GM18951 (cell line): Measurements from ENCODE around the gene PLBD2.
"Not testable (repeated sequence)": the region's sequence is repeated elsewhere in the genome, so short reads cannot be mapped to it uniquely, and the experiment has no call there.

ENCODE experiments used
- POLR2A ChIP-seq: IDR thresholded peaks from 4 replicates; pipeline ENCODE4 v1.6.1; 2011; ENCODE audit warnings: mild to moderate bottlenecking; ENCODE audit not compliant: insufficient read length, insufficient read depth; ENCODE audit errors: extremely low read depth
- in situ Hi-C: fragments of 300-500 bp; cut with MboI; formaldehyde crosslinking; loops from one replicate; pipeline ENCODE4 v1.12.0; 2022; ENCODE audit warnings: low sequenced_read_pairs, mixed read lengths, inconsistent platforms; ENCODE audit not compliant: unreplicated experiment

Gene PLBD2

DNA sequence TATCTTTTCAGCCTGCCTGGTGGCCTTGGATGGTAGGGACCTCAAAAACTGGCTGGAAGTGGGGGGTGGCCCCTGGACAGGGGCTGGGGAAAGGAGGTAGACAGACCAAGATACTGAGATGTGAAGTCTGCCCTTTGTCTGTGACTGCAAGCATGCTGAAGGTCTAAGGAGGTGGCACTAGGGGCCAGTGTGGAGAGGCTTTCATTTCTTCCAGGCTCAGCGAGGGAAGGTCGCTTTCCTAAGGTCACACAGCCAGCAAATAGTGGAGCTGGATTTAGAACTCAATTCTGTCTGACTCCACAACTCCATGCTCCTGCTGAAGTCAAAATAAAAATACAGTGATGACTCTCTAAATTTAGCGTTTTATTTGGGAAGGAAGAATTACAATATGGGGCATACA is 11.3 kb upstream of the PLBD2 start:
- in situ Hi-C loops: no loop called here
- TF ChIP-seq POLR2A: no peak

DNA sequence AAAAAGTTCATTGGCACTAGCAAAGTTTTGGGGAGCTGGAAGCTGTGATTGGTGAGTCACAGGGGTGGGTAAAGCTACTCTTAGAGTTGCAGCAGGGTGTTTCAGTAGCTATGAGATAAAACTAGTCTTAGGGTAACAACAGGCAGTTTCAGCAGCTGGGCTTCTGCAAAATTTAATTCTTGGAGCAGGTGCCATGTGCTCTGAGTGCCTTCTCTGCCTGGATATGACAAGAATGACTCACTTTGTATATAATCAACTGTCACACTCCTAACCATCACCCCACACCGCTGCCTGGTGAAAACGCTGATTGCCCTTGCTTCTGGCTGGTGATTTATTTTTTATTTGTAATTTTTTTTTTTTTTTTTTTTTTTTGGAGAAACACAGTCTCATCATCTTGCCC is 10.5 kb upstream of the PLBD2 start:
- no peak for TF ChIP-seq POLR2A
- in situ Hi-C loops: no loop called here

DNA sequence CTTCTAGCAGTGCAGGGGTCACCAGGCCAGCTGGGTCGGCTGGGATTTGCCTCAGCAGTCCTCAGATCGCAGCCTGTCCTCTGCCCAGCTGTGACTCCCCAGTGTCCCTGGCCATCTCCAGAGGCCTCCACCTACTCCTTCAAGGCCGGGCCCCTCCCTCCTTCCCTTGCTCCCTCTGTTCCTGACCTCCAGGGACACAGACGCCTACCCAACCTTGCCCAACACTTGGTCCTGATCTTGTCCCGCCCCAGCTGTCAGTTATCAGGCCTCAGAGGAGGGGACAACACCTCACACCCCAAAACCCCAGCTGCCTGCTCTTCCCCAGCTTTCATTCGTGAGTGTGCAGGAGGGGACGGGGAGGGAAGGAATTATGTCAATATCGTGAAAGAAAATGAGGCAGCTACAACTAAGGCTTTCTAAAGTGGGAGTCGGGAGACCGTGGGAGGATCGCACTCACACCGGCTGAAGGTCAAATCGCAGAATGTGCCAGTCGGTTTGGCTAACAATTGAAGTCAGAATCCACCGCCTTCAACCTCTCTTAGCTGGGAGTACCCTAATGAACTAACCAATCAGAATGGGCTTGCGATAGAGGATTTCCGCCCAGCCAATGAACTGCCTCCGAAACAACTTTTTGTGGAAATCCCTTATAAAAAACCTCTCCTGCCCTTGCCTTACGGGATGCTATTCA is 9.4 kb upstream of the PLBD2 start:
- in situ Hi-C loops: no loop called here
- no peak for TF ChIP-seq POLR2A

DNA sequence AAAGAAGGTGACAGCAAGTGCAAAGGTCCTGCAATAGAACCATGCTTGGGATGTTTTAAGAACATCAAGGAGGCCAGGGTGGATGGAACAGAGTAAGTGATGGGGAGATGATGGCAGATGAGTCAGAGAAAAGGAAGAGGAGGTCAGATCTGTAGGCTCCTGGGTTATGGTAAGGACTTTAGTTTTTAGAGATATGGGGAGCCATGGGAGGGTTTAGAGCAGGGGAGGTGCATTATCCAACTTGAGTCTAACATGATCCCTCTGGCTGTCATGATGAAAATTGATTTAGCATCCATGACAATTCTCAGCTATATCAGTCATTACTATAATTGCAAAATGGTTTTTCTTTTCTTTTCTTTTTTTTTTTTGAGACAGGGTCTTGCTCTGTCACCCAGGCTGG is 7.3 kb upstream of the PLBD2 start:
- in situ Hi-C loops: no loop called here

DNA sequence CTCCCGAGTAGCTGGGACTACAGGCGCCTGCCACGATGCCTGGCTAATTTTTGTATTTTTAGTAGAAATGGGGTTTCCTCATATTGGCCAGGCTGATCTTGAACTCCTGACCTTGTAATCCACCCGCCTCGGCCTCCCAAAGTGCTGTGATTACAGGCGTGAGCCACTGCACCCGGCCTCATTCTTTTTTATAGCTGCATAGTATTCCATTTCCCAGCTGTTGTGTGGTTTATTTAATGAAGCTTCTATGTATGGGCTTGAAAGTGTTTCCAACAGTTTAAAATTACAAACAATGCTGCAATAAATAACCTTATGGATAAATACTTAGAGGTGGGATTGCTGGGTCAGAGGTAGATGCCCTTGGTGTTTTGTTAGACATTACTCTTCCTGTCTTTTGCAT is 4.2 kb upstream of the PLBD2 start:
- in situ Hi-C loops: not testable (repeated sequence)

More for the DNA sequence above, 7.3 kb upstream of the PLBD2 start:
- TF ChIP-seq POLR2A: no peak

DNA sequence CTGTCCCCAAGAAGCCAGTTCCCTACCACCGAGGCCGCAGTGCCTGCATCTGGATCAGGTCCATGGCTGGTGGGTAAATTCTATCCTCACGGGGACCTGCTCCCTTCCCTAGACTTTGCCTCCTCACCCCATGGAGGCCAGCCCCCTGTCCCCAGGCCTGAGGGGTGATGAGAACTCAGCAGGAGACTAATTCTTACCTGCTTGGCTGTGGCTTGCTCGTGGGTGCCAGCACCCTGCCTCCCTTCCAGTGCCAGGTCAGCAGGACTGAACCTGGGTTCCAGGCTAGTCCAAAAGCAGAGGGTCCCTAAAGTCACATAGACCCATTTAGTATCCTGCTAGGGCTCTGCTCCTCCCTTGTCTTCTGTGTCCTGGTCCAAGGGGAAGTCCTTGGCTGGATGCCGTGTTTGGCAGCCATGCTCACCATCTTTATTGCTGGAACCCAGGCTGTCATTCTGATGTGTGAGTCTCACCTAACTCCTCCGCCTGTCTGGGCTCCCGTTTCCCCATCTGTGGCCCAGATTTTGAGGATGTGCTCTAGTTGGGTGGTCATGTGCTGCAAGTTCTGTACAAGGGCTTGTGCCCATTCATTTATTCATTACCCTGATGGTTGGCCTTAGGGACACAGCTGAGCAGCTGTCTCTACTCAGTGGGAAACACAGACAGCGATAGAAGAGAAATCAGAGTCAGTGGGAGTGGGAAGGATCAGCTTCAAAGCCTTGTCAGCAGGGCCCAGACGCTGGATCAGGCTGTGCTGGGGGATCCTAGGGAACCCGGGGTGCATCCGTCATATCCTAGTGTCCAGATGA is 949 bp downstream of the PLBD2 start:
- in situ Hi-C loops: no loop called here
- no peak for TF ChIP-seq POLR2A

DNA sequence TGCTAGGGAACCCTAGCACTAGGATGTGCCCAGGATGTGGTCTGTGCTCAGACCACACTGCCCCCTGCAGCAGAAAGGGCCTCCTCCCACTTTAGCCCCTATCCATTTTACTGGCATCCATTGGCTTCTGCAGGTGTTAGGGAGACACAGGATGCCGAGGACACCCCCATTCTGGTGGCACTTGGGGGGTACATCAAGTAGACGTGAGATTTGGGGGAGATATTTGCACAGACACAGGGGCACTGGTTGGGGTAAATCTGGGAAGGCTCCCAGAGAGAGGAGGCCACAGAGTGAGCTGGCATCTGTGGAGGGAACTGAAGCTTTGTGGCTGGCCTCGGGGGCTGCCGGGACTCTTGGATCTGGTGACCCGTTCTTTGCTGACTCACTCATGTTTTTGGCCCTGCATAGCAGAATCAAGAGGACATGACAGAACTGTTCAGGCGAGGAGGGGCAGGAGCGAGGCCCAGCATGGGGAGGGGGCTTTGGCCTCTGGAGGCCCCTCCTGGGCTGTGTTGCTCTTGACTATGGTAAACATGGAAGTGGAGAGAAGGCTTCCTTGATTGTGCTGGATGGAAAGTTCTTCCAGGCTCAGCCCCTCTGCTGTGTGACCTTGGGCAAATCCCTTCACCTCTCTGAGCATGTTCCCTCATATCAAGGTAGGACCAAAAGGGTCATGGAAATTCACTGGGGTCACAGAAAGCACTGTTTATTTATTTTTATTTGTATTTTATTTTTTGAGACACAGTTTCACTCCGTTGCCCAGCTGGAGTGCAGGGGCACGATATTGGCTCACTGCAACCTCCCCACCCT is 1.8 kb downstream of the PLBD2 start:
- in situ Hi-C loops: no loop called here

DNA sequence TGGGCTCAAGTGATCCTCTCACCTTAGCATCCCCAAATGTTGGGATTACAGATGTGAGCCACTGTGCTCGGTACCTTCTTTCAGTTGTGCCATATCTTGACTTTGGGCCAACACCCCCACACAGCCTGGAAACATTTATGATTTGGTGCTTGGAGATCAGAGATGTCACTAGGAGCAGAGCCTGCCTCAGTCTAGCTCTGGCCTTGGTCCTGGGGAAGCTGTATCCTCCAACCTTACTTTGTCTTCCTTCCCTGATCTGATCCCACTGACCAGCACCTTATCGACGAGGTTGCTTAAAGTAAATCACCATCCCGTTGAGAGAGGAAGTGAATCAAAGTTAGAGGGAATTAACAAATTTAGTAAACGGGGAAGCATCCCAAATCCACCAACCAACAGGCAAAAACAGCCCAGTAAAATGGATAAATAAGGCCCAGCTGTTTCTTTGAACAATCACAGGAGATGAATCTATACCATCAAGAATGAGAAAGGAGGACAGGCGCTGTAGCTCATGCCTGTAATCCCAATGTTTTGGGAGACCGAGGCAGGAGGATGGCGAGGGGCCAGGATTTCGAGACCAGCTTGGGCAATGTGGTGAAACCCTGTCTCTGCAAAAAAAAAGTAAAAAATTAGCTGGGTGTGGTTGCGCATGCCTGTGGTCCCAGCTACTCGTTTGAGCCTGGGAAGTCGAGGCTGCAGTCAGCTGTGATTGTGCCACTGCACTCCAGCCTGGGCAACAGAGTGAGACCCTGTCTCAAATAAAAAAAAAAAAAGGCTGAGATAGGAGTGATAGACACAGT is 3.4 kb downstream of the PLBD2 start:
- TF ChIP-seq POLR2A: no peak
- in situ Hi-C loops: no loop called here

More for the DNA sequence above, 1.8 kb downstream of the PLBD2 start:
- TF ChIP-seq POLR2A: no peak

DNA sequence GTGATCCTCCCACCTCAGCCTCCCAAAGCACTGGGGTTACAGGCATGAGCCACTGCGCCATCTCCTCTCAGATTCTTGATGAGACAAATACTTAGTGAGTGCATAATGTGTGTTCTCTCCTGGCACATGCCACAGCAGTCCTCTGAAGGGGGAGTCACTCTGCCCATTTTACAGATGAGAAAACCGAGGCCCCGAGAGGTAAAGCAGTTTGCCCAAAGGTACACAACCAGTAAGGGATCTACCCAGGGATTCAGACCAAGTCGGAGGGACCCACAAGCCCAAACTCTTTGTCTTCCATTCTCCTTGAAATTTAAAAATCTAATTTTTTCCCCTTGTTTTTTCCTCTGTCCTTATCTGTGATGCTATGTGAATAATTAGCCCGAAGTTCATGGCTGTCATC is 6.3 kb downstream of the PLBD2 start:
- in situ Hi-C loops: no loop called here
- TF ChIP-seq POLR2A: no peak

DNA sequence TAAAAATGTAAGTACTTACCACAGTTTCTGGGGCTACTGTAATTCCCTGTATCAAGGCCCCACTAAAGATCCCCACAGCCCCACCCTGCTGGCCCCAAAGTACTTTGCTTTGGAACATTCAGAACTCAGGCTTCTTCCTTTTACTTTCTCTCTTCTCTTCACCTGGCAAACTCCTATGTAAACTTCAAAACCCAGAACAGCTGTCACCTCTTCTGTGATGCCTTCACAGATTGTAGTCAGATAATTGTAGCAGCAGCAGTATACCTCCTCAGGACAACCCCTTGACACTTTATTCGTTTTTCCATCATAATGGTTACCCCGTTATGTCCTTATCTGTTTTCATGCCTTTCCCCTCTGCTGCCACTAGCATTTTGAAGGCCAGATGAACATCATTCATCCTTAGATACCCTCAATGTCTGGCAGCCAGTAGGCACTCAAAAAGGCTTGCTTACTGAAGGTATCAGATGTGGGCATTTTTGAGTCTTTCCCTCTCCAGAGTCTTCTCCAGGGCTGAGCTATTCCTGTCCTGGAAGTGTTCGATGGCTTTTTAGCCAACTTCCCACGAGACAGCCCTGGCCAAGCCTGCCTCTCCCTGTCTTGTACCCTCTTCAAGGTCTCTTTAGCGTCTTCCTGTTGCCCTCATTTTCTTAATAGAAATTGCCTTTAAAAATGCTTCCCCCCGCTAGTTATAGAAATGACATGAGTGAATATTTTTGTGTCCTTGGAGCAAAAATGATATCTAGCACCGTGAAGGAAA is 7.4 kb downstream of the PLBD2 start:
- TF ChIP-seq POLR2A: no peak
- in situ Hi-C loops: no loop called here

DNA sequence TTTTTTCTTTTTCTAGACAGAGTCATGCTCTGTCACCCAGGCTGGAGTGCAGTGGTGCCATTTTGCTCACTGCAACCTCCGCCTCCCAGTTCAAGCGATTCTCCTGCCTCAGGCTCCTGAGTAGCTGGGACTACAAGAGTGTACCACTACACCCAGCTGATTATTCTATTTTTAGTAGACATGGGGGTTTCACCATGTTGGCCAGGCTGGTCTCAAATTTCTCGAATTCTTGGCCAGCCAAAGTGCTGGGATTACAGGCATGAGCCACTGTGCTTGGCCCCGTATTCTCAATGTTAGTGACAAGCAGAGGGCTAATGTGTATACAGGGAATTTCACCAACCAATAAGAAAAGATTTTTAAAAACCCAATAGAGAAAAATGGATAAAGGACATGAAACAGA is 8.4 kb downstream of the PLBD2 start:
- in situ Hi-C loops: no loop called here
- TF ChIP-seq POLR2A: no peak

DNA sequence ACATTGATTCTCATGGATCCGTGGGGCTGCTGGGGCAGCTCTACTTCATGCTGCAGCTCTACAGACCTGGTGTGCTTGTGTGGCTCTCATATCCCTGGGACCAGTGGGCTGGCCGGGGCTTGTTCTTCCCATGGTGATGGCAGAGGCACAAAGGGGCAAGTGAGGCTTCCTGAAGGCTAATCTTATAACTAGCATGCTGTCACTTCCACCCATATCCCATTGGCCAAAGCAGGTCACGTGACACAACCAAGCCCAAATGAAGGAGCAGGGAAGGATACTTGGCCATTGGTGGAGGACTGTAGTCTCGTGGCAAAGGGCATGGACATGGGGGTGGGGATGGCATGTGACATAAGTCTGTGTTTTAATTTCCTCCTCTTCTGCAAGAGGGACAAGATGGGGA is 9.9 kb downstream of the PLBD2 start:
- no peak for TF ChIP-seq POLR2A
- in situ Hi-C loops: no loop called here

DNA sequence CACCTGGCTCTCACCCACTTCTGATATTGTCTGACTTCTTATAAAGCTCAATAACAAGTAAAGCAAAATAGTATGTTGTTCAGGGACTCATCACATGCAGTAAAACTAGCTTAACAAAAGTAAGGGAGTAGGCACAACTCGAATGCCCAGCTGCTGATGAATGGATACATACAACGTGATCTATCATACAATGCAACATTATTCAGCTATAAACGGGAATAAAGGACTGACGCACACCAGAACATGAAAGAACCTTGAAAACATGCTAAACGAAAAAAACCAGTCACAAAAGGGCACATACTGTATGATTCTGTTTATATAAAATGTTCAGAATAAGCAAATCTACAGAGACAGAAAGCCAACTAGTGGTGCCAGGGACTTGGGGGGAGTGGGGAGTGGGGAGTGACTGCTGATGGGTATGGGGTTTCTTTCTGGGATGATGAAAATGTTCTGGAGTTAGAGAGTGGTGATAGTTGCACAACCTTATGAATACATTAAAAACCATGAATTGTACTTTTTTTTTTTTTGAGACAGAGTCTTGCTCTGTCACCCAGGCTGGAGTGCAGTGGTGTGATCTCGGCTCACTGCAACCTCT is 11.1 kb downstream of the PLBD2 start:
- in situ Hi-C loops: no loop called here
- TF ChIP-seq POLR2A: no peak
